Hepatocyte (in vitro differentiated cells): ENCODE measurements around the gene SURF2. TPM values are rescaled to one million over a fixed set of nuclear protein-coding genes. Genes with fewer than 3 reads are reported as not detected.

Source experiments
- DNase-seq: peaks from one replicate; pipeline ENCODE4 v3.0.0-alpha.2; 2016; ENCODE audit warnings: low spot score
- H2AFZ ChIP-seq: fragments of 200-600 bp; sonication (generic); 2 replicates; pipeline ENCODE4 v1.6.0; 2016; ENCODE audit warnings: antibody characterized with exemption, mild to moderate bottlenecking
- H3K27ac ChIP-seq: fragments of 200-600 bp; sonication (generic); 2 replicates; pipeline ENCODE4 v1.5.1; 2016; ENCODE audit warnings: mild to moderate bottlenecking
- H3K27me3 ChIP-seq: fragments of 200-600 bp; sonication (generic); 2 replicates; pipeline ENCODE4 v1.6.1; 2016
- H3K36me3 ChIP-seq: fragments of 200-600 bp; sonication (generic); replicated peaks from 2 replicates; pipeline ENCODE4 v1.5.1; 2016; ENCODE audit warnings: low read depth; ENCODE audit not compliant: insufficient read depth
- H3K4me1 ChIP-seq: fragments of 200-600 bp; sonication (generic); 2 replicates; pipeline ENCODE4 v1.5.1; 2016; ENCODE audit warnings: mild to moderate bottlenecking, moderate library complexity; ENCODE audit not compliant: insufficient read depth
- H3K4me2 ChIP-seq: fragments of 200-600 bp; sonication (generic); 2 replicates; pipeline ENCODE4 v1.6.0; 2016
- H3K4me3 ChIP-seq: fragments of 200-600 bp; sonication (generic); 2 replicates; pipeline ENCODE4 v1.5.1; 2016; ENCODE audit warnings: mild to moderate bottlenecking
- H3K79me2 ChIP-seq: fragments of 200-600 bp; sonication (generic); 2 replicates; pipeline ENCODE4 v1.6.0; 2017; ENCODE audit warnings: mild to moderate bottlenecking
- H3K9me2 ChIP-seq: fragments of 200-600 bp; sonication (generic); replicated peaks from 2 replicates; pipeline ENCODE4 v1.6.0; 2017; ENCODE audit warnings: mild to moderate bottlenecking; ENCODE audit not compliant: insufficient read depth
- H3K9me3 ChIP-seq: fragments of 200-600 bp; sonication (generic); 2 replicates; pipeline ENCODE4 v1.5.1; 2016; ENCODE audit warnings: low read depth, mild to moderate bottlenecking
- H4K20me1 ChIP-seq: fragments of 200-600 bp; sonication (generic); 2 replicates; pipeline ENCODE4 v1.6.0; 2016; ENCODE audit warnings: mild to moderate bottlenecking; ENCODE audit not compliant: insufficient read depth, poor library complexity, severe bottlenecking
- EZH2 ChIP-seq: fragments of 200-600 bp; sonication (generic); IDR thresholded peaks from 2 replicates; pipeline ENCODE4 v1.6.1; 2016; ENCODE audit warnings: antibody characterized with exemption, mild to moderate bottlenecking, borderline replicate concordance
- EZH2phosphoT487 ChIP-seq: fragments of 200-600 bp; sonication (generic); IDR thresholded peaks from one replicate; pipeline ENCODE4 v1.6.1; 2018; ENCODE audit warnings: antibody characterized with exemption, mild to moderate bottlenecking, low read depth, moderate library complexity; ENCODE audit not compliant: unreplicated experiment, severe bottlenecking
- WGBS: methylation state at CpG from one replicate; pipeline ENCODE4 v1.1.6; 2016; ENCODE audit warnings: low lambda C conversion rate; ENCODE audit errors: missing lambda C conversion rate; 5-methylcytosine and 5-hydroxymethylcytosine counted together
- polyA plus RNA-seq: library from polyadenylated mRNA; unstranded; fragments of >200 nt; fragmentation: Nextera tagmentation; extraction: Ambion mirVana; gene quantifications from 2 replicates; pipeline ENCODE4 v1.2.1, GENCODE V29; 2016
- total RNA-seq: library from RNA; depleted of rRNA; stranded (reverse); fragments of >200 nt; gene quantifications from 2 replicates; pipeline ENCODE4 v1.2.3, GENCODE V29; 2014
- TF ChIP-seq, protein P1 (sequence below): fragments of 200-600 bp; sonication (generic); IDR thresholded peaks from 2 replicates; pipeline ENCODE4 v1.5.1; 2016; ENCODE audit warnings: antibody characterized with exemption, mild to moderate bottlenecking; ENCODE audit not compliant: poor library complexity

The SURF2 gene
- total and polyA plus RNA-seq, 2 experiments from 2014 or later, result 13.6 to 22.9 TPM

DNA sequence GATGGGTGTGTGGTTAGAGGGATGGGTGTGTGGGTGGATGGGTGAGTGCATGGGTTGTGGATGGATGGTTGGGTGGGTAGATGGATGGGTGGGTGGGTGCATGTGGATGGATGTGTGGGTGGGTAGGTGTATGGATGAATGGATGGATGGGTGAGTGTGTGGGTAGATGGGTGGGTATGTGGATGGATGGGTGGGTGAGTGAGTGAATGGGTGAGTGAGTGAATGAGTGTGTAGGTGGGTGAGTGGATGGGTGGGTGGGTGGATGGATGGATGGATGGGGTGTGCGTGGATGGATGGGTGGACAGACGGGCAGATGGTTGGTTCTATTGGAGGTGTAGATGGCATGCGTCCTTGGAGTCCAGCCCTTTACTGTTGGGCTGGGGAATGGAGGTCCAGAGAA is 37.0 kb downstream of the SURF2 start:
- peaks cover 5% of the 10 kb centered on the region for H3K4me1 ChIP-seq
- 83% methylated on average over 2 of the region's 3 CpGs for WGBS
- H2AFZ ChIP-seq, result no peak overlapping the region
- no peaks in the 10 kb centered on the region for H4K20me1 ChIP-seq
- H3K27me3 ChIP-seq, result no peaks in the 10 kb centered on the region
- TF ChIP-seq EZH2, result no peak
- TF ChIP-seq, protein P1, sequence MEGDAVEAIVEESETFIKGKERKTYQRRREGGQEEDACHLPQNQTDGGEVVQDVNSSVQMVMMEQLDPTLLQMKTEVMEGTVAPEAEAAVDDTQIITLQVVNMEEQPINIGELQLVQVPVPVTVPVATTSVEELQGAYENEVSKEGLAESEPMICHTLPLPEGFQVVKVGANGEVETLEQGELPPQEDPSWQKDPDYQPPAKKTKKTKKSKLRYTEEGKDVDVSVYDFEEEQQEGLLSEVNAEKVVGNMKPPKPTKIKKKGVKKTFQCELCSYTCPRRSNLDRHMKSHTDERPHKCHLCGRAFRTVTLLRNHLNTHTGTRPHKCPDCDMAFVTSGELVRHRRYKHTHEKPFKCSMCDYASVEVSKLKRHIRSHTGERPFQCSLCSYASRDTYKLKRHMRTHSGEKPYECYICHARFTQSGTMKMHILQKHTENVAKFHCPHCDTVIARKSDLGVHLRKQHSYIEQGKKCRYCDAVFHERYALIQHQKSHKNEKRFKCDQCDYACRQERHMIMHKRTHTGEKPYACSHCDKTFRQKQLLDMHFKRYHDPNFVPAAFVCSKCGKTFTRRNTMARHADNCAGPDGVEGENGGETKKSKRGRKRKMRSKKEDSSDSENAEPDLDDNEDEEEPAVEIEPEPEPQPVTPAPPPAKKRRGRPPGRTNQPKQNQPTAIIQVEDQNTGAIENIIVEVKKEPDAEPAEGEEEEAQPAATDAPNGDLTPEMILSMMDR, result no peak
- no peak for TF ChIP-seq EZH2phosphoT487
- no peak overlapping the region for H3K27ac ChIP-seq
- DNase-seq, result no peak
- H3K4me3 ChIP-seq, result no peak overlapping the region
- H3K36me3 ChIP-seq, result no peaks in the 10 kb centered on the region
- no peak overlapping the region for H3K4me2 ChIP-seq
- no peaks in the 10 kb centered on the region for H3K79me2 ChIP-seq
- no peaks in the 10 kb centered on the region for H3K9me3 ChIP-seq
- H3K9me2 ChIP-seq, result no peaks in the 10 kb centered on the region

DNA sequence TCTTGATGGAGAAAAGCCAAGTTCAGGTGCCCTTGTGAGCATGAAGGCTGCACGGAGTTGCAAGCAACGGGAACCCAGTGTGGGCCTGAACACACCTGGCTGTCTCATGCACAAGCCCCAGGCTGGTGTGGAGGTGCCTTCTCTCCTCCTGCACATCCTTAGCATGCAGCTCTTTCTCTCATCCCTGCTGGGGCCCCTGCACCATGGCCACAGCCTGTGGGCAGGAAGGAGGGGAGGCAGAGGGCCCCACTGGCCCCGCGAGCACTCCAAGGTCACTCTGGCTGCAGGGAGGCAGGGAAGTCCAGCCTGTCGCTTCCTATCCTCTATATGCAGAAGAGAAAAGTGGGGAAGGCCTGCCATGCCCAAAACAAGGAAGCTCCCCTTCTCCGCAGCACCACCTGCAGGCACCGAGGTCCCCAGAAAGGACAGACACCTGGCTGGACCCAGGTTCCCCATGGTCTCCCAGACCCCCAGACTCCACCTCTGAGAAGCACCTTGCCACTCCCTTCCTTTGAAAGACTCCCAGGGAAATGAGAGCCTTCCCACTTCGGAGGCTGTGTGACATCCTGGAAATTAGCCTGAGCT is 38.4 kb downstream of the SURF2 start:
- no peak for DNase-seq
- H3K79me2 ChIP-seq, result no peaks in the 10 kb centered on the region
- H3K4me2 ChIP-seq, result no peak overlapping the region
- no peaks in the 10 kb centered on the region for H3K9me3 ChIP-seq
- no peaks in the 10 kb centered on the region for H3K27me3 ChIP-seq
- peaks cover 5% of the 10 kb centered on the region for H3K4me1 ChIP-seq
- no peak overlapping the region for H2AFZ ChIP-seq
- H3K27ac ChIP-seq, result no peak overlapping the region
- no peaks in the 10 kb centered on the region for H4K20me1 ChIP-seq
- no peaks in the 10 kb centered on the region for H3K9me2 ChIP-seq
- H3K4me3 ChIP-seq, result no peak overlapping the region
- WGBS, result 72% methylated on average over 7 of the region's 8 CpGs
- TF ChIP-seq EZH2phosphoT487, result no peak
- TF ChIP-seq EZH2, result no peak
- TF ChIP-seq, protein P1, result no peak
- H3K36me3 ChIP-seq, result no peaks in the 10 kb centered on the region

DNA sequence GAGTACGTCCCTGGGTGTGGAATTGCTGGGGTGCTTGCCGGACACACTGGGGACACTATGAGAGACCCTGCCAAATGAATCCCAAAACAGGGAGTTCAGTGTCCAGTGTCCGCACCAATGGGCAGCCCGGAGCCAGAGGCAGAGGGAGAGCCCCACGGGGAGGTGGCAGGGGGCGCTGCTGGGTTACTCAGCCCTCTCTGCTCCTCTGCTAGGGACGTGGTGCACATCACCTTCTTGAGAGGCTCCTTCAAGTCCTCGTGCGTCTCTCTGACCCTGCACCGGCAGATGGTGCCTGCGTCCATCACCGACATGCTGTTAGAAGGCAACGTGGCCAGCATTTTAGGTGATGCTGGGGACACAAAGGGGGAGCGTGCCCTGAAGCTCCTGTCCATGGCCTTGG is 40.6 kb downstream of the SURF2 start:
- Histone ChIP-seq H3K9me3 (no peaks in the 10 kb centered on the region), H3K9me2 (no peaks in the 10 kb centered on the region), H3K4me3 (no peak overlapping the region), H3K36me3 (no peaks in the 10 kb centered on the region), H3K27ac (no peak overlapping the region), H3K4me1 (peaks cover 5% of the 10 kb centered on the region), H3K27me3 (no peaks in the 10 kb centered on the region), H3K79me2 (no peaks in the 10 kb centered on the region), H4K20me1 (no peaks in the 10 kb centered on the region), H3K4me2 (no peak overlapping the region), H2AFZ (no peak overlapping the region)
- no peak for DNase-seq
- WGBS, result 33% methylated on average over 14 of the region's 14 CpGs
- TF ChIP-seq, protein P1, result peak; percentile 15
- no peak for TF ChIP-seq EZH2

DNA sequence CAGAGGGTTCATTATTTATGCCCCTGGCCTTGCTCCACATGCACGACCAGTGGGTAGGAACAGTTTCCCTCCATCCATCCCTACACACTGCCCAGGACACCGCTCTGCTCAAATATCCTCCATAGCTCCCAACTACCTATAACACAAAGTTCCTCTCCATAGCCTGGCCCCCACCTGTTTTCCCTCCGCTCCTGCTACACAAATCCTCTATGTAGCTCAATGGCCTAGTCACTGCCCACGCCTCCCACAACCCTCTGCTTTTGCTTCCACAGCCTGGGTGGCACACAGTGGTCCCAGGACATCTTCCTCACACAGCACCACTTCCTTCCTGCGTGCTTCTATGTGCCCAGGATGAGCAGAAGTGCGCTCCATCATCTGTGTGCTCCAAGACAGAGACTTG is 41.0 kb downstream of the SURF2 start:
- no peaks in the 10 kb centered on the region for H3K9me3 ChIP-seq
- H2AFZ ChIP-seq, result no peak overlapping the region
- H3K9me2 ChIP-seq, result no peaks in the 10 kb centered on the region
- no peak for TF ChIP-seq EZH2phosphoT487
- TF ChIP-seq EZH2, result no peak
- TF ChIP-seq, protein P1, result no peak
- H3K79me2 ChIP-seq, result no peaks in the 10 kb centered on the region
- no peaks in the 10 kb centered on the region for H4K20me1 ChIP-seq
- WGBS, result 82% methylated on average over 6 of the region's 6 CpGs
- no peaks in the 10 kb centered on the region for H3K36me3 ChIP-seq
- H3K27me3 ChIP-seq, result no peaks in the 10 kb centered on the region
- H3K4me1 ChIP-seq, result peaks cover 5% of the 10 kb centered on the region
- no peak overlapping the region for H3K27ac ChIP-seq
- H3K4me2 ChIP-seq, result no peak overlapping the region
- no peak for DNase-seq
- no peak overlapping the region for H3K4me3 ChIP-seq
